ENCODE data around the gene SPEM1. TPM values are rescaled to one million over a fixed set of nuclear protein-coding genes. Genes with fewer than 3 reads are reported as not detected.

Gene SPEM1
- not detected for total RNA-seq

GRCh38 chr17:7419819-7420610, at the start of gene SPEM1:
SPEM1 (plus strand) TSS chr17:7420324; CDS start chr17:7420385, 61 bp downstream.
- intact Hi-C loops (cut with DNase I; ENCODE audit: low total_unique reads) = no loop called here
- TF ChIP-seq CTCF (IDR thresholded peaks at IDR 0.05) = no peak
- no peak for TF ChIP-seq POLR2A (IDR thresholded peaks at IDR 0.05)
- Histone ChIP-seq H3K4me1 (no peaks in the 10 kb centered on the region), H3K4me3 (no peak within 1 kb of the TSS), H3K9me3 (no peaks in the 10 kb centered on the region), H3K36me3 (no peaks in the 10 kb centered on the region), H3K27me3 (no peaks in the 10 kb centered on the region), H3K27ac (no peak within 1 kb of the TSS)
- no peak for DNase-seq

GRCh38 chr17:7370853-7371252, 49.3 kb upstream of the SPEM1 start:
- no peaks in the 10 kb centered on the region for H3K27me3 ChIP-seq
- TF ChIP-seq CTCF (IDR thresholded peaks at IDR 0.05) = no peak
- no peak for TF ChIP-seq POLR2A (IDR thresholded peaks at IDR 0.05)
- no peak for DNase-seq
- H3K36me3 ChIP-seq = no peaks in the 10 kb centered on the region
- no peak overlapping the region for H3K4me3 ChIP-seq
- no peaks in the 10 kb centered on the region for H3K4me1 ChIP-seq
- H3K27ac ChIP-seq = no peak overlapping the region
- intact Hi-C loops (cut with DNase I; ENCODE audit: low total_unique reads) = no loop called here
- H3K9me3 ChIP-seq = no peaks in the 10 kb centered on the region

GRCh38 chr17:7374353-7374752, 45.8 kb upstream of the SPEM1 start:
- intact Hi-C loops (cut with DNase I; ENCODE audit: low total_unique reads) = no loop called here
- Histone ChIP-seq H3K4me3 (no peak overlapping the region), H3K9me3 (no peaks in the 10 kb centered on the region), H3K27ac (no peak overlapping the region), H3K4me1 (no peaks in the 10 kb centered on the region), H3K27me3 (no peaks in the 10 kb centered on the region), H3K36me3 (no peaks in the 10 kb centered on the region)
- DNase-seq = no peak
- TF ChIP-seq CTCF (IDR thresholded peaks at IDR 0.05) (no peak), POLR2A (IDR thresholded peaks at IDR 0.05) (no peak)

GRCh38 chr17:7379134-7379533, 41.0 kb upstream of the SPEM1 start:
- Histone ChIP-seq H3K27ac (no peak overlapping the region), H3K27me3 (no peaks in the 10 kb centered on the region), H3K4me3 (no peak overlapping the region), H3K4me1 (peaks cover 0 to 7% of the 10 kb centered on the region in 2 donors), H3K9me3 (no peaks in the 10 kb centered on the region), H3K36me3 (no peaks in the 10 kb centered on the region)
- DNase-seq = no peak
- intact Hi-C loops (cut with DNase I; ENCODE audit: low total_unique reads) = no loop called here
- TF ChIP-seq CTCF (IDR thresholded peaks at IDR 0.05) (no peak), POLR2A (IDR thresholded peaks at IDR 0.05) (no peak)

GRCh38 chr17:7380321-7380720, 39.8 kb upstream of the SPEM1 start:
- TF ChIP-seq POLR2A (IDR thresholded peaks at IDR 0.05) (no peak), CTCF (IDR thresholded peaks at IDR 0.05) (no peak)
- Histone ChIP-seq H3K4me1 (peaks cover 0 to 11% of the 10 kb centered on the region in 2 donors), H3K4me3 (peak overlapping the region; percentile 13 to 43), H3K36me3 (no peaks in the 10 kb centered on the region), H3K9me3 (no peaks in the 10 kb centered on the region), H3K27me3 (no peaks in the 10 kb centered on the region), H3K27ac (peak overlapping the region in 1 of 2 donors; percentile 64)
- DNase-seq = no peak
- intact Hi-C loops (cut with DNase I; ENCODE audit: low total_unique reads) = no loop called here
